Measurements from ENCODE around the gene DUSP1. TPM values are rescaled to one million over a fixed set of nuclear protein-coding genes. Genes with fewer than 3 reads are reported as not detected.

DUSP1 gene
- total RNA-seq, 2 experiments from 2014 or later, result 5.3 to 7.0 TPM

DNA sequence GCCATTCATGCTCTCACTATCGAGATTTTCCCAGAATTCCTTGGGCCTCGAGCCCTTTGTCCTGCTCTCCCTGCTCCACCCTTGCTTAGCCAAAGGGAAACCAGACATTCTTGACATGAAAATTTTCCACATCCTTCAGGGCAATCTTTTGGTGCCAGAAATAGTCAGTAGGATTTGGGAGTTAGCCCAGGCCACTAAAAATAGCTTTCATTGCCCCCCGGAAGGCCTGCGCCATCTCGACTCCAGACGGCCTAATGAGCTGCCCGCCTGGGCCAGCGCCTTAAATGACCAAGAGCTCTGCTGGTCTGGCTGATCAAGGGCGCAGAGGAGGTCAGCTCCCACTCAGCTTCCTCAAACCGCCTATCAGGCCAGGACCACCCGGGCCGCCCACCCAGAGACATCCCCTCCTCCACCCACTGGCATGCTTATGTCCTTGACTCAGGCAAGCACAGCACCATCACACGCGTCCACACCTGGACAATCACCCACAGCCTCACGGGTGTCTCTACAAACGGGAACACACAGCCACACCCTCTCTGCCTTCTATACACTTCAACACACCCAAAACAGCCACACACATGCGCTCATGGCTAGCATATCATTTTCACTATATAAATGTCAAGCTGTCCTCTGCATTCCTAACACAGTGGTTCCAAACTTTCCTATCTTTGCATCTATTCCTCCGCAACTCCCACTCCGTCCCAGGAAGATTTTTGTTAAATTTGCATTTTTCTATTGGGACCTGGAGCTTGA is 20.9 kb downstream of the DUSP1 start:
- H3K9me2 ChIP-seq (ENCODE audit: insufficient read depth, low read length), result no peaks in the 10 kb centered on the region
- H3K79me2 ChIP-seq (ENCODE audit: insufficient read depth, low read depth, low read length), result no peaks in the 10 kb centered on the region
- intact Hi-C loops (cut with micrococcal nuclease; ENCODE audit: unreplicated experiment), result no loop called here
- H3K9me3 ChIP-seq (ENCODE audit: low read length), result no peaks in the 10 kb centered on the region
- ChIA-PET CTCF (ENCODE audit: unreplicated experiment) (no interaction called here), POLR2A (no interaction called here)
- H3K4me1 ChIP-seq (ENCODE audit: insufficient read depth, low read length, poor library complexity, severe bottlenecking), result no peaks in the 10 kb centered on the region
- H2AFZ ChIP-seq (ENCODE audit: low read length), result no peak overlapping the region
- no peak overlapping the region for H3K27ac ChIP-seq (ENCODE audit: low read depth, low read length, poor library complexity, severe bottlenecking)
- H3K4me3 ChIP-seq (ENCODE audit: low read depth, low read length, poor library complexity, severe bottlenecking), result no peak overlapping the region
- H3K4me2 ChIP-seq (ENCODE audit: low read length), result no peak overlapping the region
- no peaks in the 10 kb centered on the region for H4K20me1 ChIP-seq (ENCODE audit: insufficient read depth, low read length)
- no peaks in the 10 kb centered on the region for H3K36me3 ChIP-seq (ENCODE audit: insufficient read depth, low read length)
- no peak for DNase-seq (ENCODE audit: low spot score)
- TF ChIP-seq, protein P1, sequence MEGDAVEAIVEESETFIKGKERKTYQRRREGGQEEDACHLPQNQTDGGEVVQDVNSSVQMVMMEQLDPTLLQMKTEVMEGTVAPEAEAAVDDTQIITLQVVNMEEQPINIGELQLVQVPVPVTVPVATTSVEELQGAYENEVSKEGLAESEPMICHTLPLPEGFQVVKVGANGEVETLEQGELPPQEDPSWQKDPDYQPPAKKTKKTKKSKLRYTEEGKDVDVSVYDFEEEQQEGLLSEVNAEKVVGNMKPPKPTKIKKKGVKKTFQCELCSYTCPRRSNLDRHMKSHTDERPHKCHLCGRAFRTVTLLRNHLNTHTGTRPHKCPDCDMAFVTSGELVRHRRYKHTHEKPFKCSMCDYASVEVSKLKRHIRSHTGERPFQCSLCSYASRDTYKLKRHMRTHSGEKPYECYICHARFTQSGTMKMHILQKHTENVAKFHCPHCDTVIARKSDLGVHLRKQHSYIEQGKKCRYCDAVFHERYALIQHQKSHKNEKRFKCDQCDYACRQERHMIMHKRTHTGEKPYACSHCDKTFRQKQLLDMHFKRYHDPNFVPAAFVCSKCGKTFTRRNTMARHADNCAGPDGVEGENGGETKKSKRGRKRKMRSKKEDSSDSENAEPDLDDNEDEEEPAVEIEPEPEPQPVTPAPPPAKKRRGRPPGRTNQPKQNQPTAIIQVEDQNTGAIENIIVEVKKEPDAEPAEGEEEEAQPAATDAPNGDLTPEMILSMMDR (conservative IDR thresholded peaks at IDR 0.05; ENCODE audit: low read length), result no peak
- TF ChIP-seq EZH2phosphoT487 (IDR thresholded peaks at IDR 0.05; ENCODE audit: borderline replicate concordance, low read depth, low read length), result no peak
- BruUV-seq (replicated peaks), result no TSS peak

DNA sequence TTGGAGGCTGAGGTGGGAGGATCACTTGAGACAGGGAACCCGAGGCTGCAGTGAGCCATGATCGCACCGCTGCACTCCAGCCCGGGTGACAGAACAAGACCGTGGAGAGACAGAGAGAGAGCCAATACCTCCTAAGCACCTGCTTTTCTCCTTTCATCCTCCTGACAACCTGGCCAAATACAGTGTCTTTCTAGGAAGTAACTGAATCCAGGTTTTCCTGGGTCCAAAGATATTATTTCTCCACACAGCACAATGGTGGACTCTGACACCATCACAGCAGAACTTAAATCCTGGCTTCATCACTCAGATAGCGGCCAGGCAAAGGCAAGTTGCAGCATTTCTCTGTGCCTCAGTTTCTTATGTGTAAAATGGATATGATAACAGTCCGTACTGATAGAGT is 21.9 kb downstream of the DUSP1 start:
- CTCF ChIA-PET (ENCODE audit: unreplicated experiment), result no interaction called here

More for the DNA sequence above, 21.9 kb downstream of the DUSP1 start:
- no peak for DNase-seq (ENCODE audit: low spot score)
- H3K79me2 ChIP-seq (ENCODE audit: insufficient read depth, low read depth, low read length), result no peaks in the 10 kb centered on the region
- no peak overlapping the region for H3K4me2 ChIP-seq (ENCODE audit: low read length)
- H3K27ac ChIP-seq (ENCODE audit: low read depth, low read length, poor library complexity, severe bottlenecking), result no peak overlapping the region
- H3K4me1 ChIP-seq (ENCODE audit: insufficient read depth, low read length, poor library complexity, severe bottlenecking), result no peaks in the 10 kb centered on the region
- H4K20me1 ChIP-seq (ENCODE audit: insufficient read depth, low read length), result no peaks in the 10 kb centered on the region
- TF ChIP-seq, protein P1 (conservative IDR thresholded peaks at IDR 0.05; ENCODE audit: low read length), result no peak
- TF ChIP-seq EZH2phosphoT487 (IDR thresholded peaks at IDR 0.05; ENCODE audit: borderline replicate concordance, low read depth, low read length), result no peak
- no peaks in the 10 kb centered on the region for H3K9me3 ChIP-seq (ENCODE audit: low read length)
- intact Hi-C loops (cut with micrococcal nuclease; ENCODE audit: unreplicated experiment), result no loop called here
- no TSS peak for BruUV-seq (replicated peaks)
- no peaks in the 10 kb centered on the region for H3K36me3 ChIP-seq (ENCODE audit: insufficient read depth, low read length)
- no peaks in the 10 kb centered on the region for H3K9me2 ChIP-seq (ENCODE audit: insufficient read depth, low read length)
- POLR2A ChIA-PET, result no interaction called here
- H2AFZ ChIP-seq (ENCODE audit: low read length), result no peak overlapping the region
- no peak overlapping the region for H3K4me3 ChIP-seq (ENCODE audit: low read depth, low read length, poor library complexity, severe bottlenecking)
